Tibial nerve (tissue), 4 donors: ENCODE data around the gene PRSS53. TPM values are rescaled to one million over a fixed set of nuclear protein-coding genes. Genes with fewer than 3 reads are reported as not detected.

ENCODE experiments used
- DNase-seq, 2 donors: peaks; one replicate each; pipeline ENCODE4 v3.0.0-alpha.2; 2019; ENCODE audit warnings: low spot score in 2 of 2
- H3K27ac ChIP-seq, 4 donors: fragments of 200-600 bp; sonication (generic) in 3 of 4; one replicate each; pipeline ENCODE4 v1.5.1; 2017 to 2019; ENCODE audit warnings: mild to moderate bottlenecking in 1 of 4
- H3K27me3 ChIP-seq, 2 donors: fragments of 200-600 bp; sonication (generic) in 1 of 2; one replicate each; pipeline versions ENCODE4 v1.5.1 to v1.6.0; 2017 to 2019
- H3K36me3 ChIP-seq, 3 donors: fragments of 200-600 bp; sonication (generic); one replicate each; pipeline ENCODE4 v1.5.1; 2018 to 2019
- H3K4me1 ChIP-seq, 4 donors: fragments of 200-600 bp; sonication (generic) in 3 of 4; one replicate each; pipeline ENCODE4 v1.5.1; 2017 to 2019
- H3K4me3 ChIP-seq, 4 donors: fragments of 200-600 bp; sonication (generic) in 3 of 4; one replicate each; pipeline ENCODE4 v1.5.1; 2017 to 2019; ENCODE audit warnings: mild to moderate bottlenecking in 1 of 4, moderate library complexity in 1 of 4
- H3K9me3 ChIP-seq, 4 donors: fragments of 200-600 bp; sonication (generic) in 3 of 4; one replicate each; pipeline ENCODE4 v1.5.1; 2017 to 2019
- CTCF ChIP-seq, 5 experiments: fragments of 200-600 bp in 3 of 5; fragments of 450-650 bp in 2 of 5; sonication (generic) in 3 of 5; IDR thresholded peaks; one replicate each; pipeline ENCODE4 v1.5.1; 2016 to 2019; ENCODE audit warnings: antibody characterized with exemption in 5 of 5, mild to moderate bottlenecking in 3 of 5, moderate library complexity in 2 of 5
- EP300 ChIP-seq, 2 donors: sonication (generic); formaldehyde crosslinking; IDR thresholded peaks; one replicate each; pipeline ENCODE4 v1.6.1; 2017; ENCODE audit warnings: antibody characterized with exemption in 2 of 2, mild to moderate bottlenecking in 1 of 2
- POLR2A ChIP-seq, 2 donors: fragments of 450-650 bp; IDR thresholded peaks; one replicate each; pipeline ENCODE4 v1.6.1; 2017; ENCODE audit warnings: antibody characterized with exemption in 2 of 2, mild to moderate bottlenecking in 2 of 2, moderate library complexity in 2 of 2
- WGBS, 2 donors: methylation state at CpG; one replicate each; pipeline ENCODE4 v1.1.5; 2018; 5-methylcytosine and 5-hydroxymethylcytosine counted together
- total RNA-seq, 4 donors: library from RNA; depleted of rRNA; stranded (reverse); fragments of >200 nt; gene quantifications; one replicate each; pipeline ENCODE4 v1.1.0, GENCODE V29; 2016

The PRSS53 gene
- total RNA-seq, 4 donors from 2014 or later = 1.3 to 5.4 (median 3.1) TPM

- peaks cover 0 to 70% (median 4%) of the 10 kb centered on the region in 3 donors for H3K36me3 ChIP-seq
- H3K27me3 ChIP-seq = peaks cover 0 to 14% of the 10 kb centered on the region in 2 donors
- WGBS, 2 donors = 89 to 95% methylated on average over 10 to 11 of the region's 11 CpGs
- TF ChIP-seq CTCF (IDR thresholded peaks at IDR 0.05) (no peak), POLR2A (IDR thresholded peaks at IDR 0.05) (no peak), EP300 (IDR thresholded peaks at IDR 0.05) (no peak)
- peaks cover 0 to 43% (median 2%) of the 10 kb centered on the region in 4 donors for H3K4me1 ChIP-seq
- no peak for DNase-seq
- peak overlapping the region in 2 of 4 donors; percentile 47 to 85 for H3K27ac ChIP-seq
- H3K4me3 ChIP-seq = no peak overlapping the region
- H3K9me3 ChIP-seq = no peaks in the 10 kb centered on the region
These were observed 42.7 kb upstream of the PRSS53 start for GRCh38 chr16:31131416-31131815.

GRCh38 chr16:31130899-31131298 lies 42.2 kb upstream of the PRSS53 start:
- Histone ChIP-seq H3K9me3 (no peaks in the 10 kb centered on the region), H3K36me3 (peaks cover 0 to 75% (median 4%) of the 10 kb centered on the region in 3 donors), H3K4me1 (peaks cover 0 to 43% (median 2%) of the 10 kb centered on the region in 4 donors), H3K27me3 (peaks cover 0 to 9% of the 10 kb centered on the region in 2 donors), H3K27ac (peak overlapping the region in 3 of 4 donors; percentile 47 to 85 (median 84)), H3K4me3 (no peak overlapping the region)
- WGBS, 2 donors = 72 to 76% methylated on average over 5 to 6 of the region's 6 CpGs
- DNase-seq = no peak
- TF ChIP-seq CTCF (IDR thresholded peaks at IDR 0.05) (no peak), POLR2A (IDR thresholded peaks at IDR 0.05) (no peak), EP300 (IDR thresholded peaks at IDR 0.05) (no peak)

- Histone ChIP-seq H3K9me3 (no peaks in the 10 kb centered on the region), H3K4me1 (peaks cover 0 to 41% (median 2%) of the 10 kb centered on the region in 4 donors), H3K27ac (peak overlapping the region; percentile 1 to 85 (median 80)), H3K36me3 (peaks cover 0 to 80% (median 4%) of the 10 kb centered on the region in 3 donors), H3K27me3 (peaks cover 0 to 4% of the 10 kb centered on the region in 2 donors), H3K4me3 (peak overlapping the region in 1 of 4 donors; percentile 4)
- TF ChIP-seq EP300 (IDR thresholded peaks at IDR 0.05) (no peak), CTCF (IDR thresholded peaks at IDR 0.05) (no peak)
- no peak for DNase-seq
- 64 to 94% methylated on average over 7 to 8 of the region's 10 CpGs for WGBS, 2 donors
These were observed 41.7 kb upstream of the PRSS53 start for GRCh38 chr16:31130336-31130891.

- no peak for DNase-seq
- 38 to 41% methylated on average over 22 to 29 of the region's 29 CpGs for WGBS, 2 donors
These were observed 41.0 kb upstream of the PRSS53 start for GRCh38 chr16:31129568-31130335.

More at GRCh38 chr16:31129568-31130335, 41.0 kb upstream of the PRSS53 start:
- TF ChIP-seq EP300 (IDR thresholded peaks at IDR 0.05) (peak in 1 of 2 donors; percentile 54), CTCF (IDR thresholded peaks at IDR 0.05) (no peak), POLR2A (IDR thresholded peaks at IDR 0.05) (peak in 1 of 2 donors; percentile 31)
- H3K36me3 ChIP-seq = peaks cover 0 to 87% (median 4%) of the 10 kb centered on the region in 3 donors
- peak overlapping the region; percentile 18 to 85 (median 80) for H3K27ac ChIP-seq
- H3K4me1 ChIP-seq = peaks cover 0 to 34% (median 2%) of the 10 kb centered on the region in 4 donors
- peak overlapping the region in 1 of 4 donors; percentile 4 for H3K4me3 ChIP-seq
- no peaks in the 10 kb centered on the region for H3K27me3 ChIP-seq
- no peaks in the 10 kb centered on the region for H3K9me3 ChIP-seq
